GM19452 (cell line): Measurements from ENCODE around the gene SLFN14.
"Not testable (repeated sequence)": the region's sequence is repeated elsewhere in the genome, so short reads cannot be mapped to it uniquely, and the experiment has no call there.

Source experiments
- ATAC-seq: cut with Tn5 transposase; IDR thresholded peaks from one replicate; pipeline ENCODE4 v1.9.1; 2021; ENCODE audit not compliant: unreplicated experiment

SLFN14 gene

DNA sequence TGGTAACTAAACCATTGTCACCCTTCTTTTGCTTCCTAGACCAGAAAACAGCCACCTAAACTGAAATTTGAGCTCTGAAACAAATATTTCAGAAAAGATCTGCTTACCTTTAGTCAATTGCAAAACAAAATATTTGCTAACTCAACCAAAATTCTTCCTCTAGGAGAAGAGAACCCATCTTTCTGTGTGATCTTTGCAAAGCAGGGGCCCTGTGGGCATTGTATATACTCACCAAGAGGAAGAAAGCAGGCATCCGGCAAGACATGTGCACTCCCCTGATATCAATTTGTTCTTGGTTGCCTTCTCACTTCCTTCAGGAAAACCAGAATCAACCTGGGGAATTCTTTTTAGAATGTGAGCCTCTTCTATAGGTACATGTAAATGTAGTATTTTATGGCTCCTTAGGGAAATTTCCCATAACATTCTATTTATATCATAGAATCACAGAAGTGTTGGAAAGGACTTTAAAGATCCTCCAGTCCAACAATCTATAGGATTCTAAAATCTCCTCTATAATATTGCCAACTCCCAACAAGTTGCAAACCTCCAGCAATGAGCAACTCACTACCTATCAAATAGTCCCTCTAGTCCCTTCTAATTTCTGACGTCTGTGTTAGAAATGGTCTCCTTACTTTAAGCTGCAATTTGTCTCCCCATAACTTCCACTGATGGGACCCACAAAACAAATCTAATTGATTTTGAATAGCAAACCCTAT is 966 bp downstream of the SLFN14 start:
- no peak for ATAC-seq

DNA sequence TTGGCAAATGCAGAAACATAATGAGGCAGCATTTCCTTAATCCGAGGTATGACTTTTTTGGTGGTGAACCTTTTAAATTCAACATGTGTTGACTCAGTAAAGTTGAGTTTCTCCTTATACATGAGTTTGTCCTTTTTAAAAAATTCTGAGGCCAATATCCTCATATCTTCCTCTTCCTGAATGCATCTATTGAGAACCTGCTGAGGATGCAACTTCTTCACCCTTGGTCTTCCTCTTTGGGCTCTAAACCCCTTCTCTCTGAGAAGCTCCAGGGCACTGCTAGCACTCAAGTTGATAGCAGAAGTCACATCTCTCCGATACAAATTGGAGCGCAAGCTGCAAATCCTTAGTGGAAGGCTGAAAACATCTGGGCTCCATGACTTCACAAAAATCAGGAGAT is 3.3 kb downstream of the SLFN14 start:
- ATAC-seq, result no peak

DNA sequence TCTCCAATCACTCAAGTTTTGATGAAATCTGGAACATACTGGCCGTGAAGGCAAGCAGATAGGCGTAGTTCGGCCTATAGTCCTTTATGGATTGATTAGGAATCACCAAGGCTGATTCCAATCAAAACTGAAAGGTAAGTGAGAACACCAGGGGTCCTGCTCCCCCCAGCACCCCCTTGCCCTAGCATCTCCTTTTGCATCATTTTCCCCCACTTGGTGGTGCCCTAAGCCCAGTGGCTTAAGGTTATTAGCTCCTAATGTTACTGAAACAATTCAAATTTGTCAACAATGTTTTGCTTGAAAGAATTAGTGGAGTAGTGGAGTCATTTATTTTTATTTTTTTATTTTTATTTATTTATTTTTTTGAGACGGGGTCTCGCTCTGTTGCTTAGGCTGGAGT is 4.9 kb downstream of the SLFN14 start:
- no peak for ATAC-seq

DNA sequence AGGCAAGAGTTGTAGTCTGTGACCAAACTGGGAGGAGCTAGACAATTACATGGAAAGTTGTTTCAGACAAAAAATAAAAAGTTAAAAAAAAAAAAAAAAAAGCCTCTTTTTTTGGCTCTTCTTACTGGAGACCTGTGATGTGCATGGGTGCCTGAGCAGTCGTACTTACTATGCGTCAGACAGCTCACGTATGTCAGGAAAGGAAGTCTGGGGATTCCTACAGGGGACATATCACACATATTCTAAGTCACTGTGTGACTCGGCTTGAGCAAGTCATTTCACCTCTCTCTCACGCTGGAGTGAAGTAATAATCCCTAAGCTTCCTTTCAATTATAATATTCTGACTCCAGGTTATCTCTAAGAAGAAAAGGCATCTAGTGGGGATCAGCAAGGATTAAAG is 6.0 kb downstream of the SLFN14 start:
- no peak for ATAC-seq

DNA sequence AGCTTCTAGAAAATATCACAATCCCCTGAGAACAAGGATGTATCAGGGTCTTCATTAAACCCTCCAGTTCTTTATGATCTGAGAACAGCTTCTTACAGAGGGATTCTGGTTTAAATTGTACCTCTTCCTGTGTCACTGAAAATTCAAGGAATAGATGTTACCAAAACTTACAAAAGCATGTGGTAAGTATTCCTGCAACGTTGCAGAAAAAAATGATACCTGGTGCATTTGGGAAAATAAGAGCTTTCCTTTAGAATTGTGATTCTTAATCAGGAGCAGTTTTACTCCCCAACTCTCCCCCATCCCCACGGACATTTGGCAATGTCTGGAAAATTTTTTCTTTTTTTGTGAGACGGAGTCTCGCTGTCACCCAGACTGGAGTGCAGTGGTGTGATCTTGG is 7.3 kb downstream of the SLFN14 start:
- ATAC-seq, result no peak

DNA sequence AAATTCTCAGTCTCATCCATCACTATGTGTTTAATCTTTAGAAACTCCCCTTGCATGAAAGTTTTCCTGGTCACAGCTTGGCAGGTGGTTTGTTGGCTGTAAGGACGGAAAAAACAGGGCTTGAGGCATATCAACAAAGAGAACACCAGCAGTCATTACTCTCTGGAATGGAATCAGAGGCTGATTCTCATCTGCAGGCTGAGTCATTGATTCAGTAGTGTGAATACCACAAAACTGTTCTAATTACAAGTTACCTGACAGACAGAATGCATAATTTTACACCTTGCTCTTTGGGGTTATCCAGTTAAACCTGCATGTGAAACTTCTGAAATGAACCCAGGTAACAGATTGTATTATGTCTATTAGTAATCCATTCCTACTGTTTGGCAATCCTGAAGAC is 11.6 kb downstream of the SLFN14 start:
- no peak for ATAC-seq

DNA sequence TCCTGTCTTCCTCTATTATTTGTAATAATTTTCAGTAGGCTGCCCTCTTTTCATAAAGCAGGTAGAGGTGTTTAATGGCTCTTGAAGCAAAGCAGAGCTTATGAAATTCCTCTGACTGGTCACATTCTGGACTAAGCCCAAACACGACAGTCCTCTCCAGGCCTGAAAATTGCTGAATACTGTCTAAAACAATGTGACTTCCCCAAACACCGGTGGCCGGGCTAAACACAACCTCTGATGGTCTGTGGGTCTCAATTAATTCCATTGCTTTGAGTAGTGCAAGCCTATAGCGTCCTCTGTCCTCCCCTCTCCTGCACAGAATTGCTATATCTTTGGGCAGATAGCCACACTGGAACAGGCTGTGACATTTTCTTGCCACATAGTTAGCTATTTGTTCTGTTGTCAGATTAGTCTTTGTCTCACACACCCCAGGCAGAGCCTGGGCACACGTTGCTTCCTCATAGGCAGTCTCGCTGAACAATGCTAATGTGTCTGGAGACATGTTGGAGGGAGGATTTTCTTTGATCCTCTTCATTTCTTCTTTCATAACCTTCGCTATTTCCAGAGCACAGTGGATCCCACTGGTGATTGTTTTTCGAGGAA is 12.3 kb downstream of the SLFN14 start:
- ATAC-seq, result no peak

DNA sequence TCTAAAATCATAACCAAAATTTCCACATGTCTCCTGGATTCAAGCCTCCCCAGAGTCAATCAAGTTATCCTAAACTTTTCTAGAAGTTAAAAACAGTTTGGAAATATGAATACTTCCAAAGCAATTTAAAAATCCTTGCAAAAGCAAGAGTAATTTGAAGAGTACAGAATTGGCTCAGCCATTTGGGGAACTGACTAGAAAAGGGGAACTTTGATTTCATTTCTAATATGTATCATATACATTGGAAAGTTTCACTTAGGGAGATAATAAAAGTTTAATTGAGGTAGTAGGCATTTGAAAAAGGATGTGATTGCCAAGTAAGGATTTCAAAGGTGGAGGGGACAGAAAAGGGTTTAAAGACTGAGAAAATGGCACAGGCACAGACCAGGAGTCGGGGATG is 14.1 kb downstream of the SLFN14 start:
- ATAC-seq, result no peak

DNA sequence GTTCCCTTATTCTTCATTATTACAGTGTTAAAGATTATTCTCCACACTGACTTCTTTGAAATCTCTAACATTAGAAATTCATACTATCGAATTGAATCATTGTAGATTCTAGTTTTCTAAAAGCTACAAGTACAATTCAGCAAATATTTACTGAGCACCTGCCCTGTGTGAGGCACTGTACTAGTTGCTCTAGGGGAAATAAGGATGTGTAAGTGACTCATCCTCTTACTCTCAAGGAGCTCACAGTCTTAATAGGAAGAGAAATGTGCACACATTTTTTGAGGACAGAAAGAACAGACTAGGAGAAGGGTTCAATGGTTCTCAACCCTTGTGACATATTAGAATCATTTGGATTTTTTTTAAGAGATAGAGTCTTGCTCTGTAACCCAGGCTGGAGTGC is 15.5 kb downstream of the SLFN14 start:
- no peak for ATAC-seq

DNA sequence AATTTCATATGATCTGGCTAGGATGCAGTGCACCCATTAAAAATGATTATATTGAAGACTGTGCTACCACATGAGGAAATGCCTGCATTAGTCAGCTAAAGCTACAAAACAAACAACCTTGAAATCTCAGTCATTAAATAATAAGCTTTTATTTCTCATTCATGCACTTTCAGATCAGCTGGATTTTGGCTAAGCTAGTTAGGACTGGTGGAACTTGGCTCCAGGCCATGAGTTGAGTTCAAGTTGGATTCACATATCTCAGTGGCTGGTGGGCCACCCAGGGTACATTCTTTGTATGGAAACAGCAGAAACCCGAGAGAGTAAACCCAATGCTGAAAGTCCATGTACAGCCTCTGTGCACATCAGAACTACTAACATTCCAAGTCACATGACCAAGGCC is 16.8 kb downstream of the SLFN14 start:
- no peak for ATAC-seq

DNA sequence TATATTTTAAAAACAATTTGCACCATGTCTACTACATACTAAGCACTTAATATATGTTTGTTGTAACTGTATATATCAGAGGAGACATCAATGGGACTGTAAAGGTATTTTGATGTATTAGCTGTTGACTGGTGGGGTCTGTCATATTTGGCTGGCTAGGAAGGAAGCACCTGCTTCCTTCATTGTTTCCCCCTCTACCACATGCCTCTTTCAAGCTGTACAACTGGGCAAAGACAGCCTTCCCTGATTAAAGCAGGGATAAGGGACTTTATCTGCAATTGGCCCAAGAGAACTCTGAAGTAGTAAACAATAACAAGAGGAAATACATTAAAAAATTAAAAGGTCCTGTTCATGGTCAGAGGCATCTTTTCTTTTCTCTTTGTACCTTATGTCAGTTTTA is 17.6 kb downstream of the SLFN14 start:
- ATAC-seq, result no peak

DNA sequence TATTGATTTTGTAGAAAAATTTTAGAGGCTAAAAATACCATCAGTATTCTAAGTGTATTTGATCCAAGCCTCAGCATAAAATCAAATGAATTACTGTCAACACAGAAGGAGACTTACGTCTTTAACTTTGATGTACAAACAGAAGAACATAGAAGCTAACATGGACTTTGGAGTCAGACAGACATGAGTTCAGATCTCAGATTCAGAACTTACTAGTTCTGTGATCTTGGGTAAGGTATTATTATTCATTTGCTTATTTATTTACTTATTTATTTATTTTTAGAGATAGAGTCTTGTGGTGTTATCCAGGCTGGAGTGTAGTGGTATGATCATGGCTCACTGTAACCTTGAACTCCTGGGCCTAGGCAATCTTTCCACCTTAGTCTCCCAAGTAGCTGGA is 19.2 kb downstream of the SLFN14 start:
- ATAC-seq, result no peak

DNA sequence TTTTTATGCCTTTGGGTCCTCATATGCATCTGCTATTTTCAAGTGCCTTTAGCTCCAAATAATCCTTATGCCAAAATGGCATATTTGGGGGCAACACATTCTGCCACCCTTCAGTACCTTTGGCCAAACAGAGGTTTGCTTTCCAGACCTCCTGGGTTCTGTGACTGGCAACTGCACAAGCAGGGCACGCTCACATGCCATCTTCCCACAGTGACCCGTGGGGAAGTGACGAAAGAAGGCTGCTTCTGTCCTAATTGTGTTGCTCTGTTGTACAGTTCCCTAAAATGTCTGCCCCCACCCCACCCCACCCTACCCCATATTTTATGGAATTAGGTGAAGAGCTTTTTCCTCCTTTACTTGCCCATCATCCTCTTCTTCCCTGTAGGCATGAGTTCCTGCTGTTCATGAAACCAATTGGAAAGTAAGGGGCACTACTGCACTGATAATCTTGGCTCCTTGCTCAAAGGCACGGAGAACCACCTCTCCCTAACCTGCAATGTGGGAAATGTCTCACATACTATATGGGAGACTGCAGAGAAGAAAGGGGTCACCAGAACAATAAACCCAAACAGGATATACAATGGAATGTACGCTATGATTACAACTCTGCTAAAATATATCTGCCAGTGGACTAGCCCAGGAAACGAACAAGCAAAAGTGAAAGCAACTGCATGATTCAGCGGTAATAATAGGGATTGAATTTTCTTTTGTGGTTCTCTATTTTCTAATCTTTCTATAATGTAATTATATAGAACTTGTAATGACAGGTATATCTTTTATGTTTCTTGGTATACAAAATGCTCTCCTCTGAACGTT is 19.8 kb downstream of the SLFN14 start:
- ATAC-seq, result no peak

DNA sequence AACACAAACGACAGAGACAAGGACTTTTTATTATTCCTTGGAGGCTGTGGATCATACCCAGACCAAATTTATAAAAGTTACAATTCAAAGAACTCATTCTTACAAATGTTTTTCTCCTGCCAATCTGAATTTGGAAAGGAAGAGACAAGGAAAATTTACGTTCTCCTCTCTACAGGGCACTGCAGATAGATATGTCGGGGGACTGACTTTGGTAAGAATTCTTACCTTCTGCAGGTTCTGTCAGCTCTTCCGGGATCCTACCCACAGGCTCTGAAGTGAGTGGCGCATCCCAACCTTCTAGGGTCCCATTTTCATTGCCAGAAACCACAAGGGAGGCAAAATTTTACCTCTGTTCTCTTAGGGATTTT is 21.0 kb downstream of the SLFN14 start:
- no peak for ATAC-seq

DNA sequence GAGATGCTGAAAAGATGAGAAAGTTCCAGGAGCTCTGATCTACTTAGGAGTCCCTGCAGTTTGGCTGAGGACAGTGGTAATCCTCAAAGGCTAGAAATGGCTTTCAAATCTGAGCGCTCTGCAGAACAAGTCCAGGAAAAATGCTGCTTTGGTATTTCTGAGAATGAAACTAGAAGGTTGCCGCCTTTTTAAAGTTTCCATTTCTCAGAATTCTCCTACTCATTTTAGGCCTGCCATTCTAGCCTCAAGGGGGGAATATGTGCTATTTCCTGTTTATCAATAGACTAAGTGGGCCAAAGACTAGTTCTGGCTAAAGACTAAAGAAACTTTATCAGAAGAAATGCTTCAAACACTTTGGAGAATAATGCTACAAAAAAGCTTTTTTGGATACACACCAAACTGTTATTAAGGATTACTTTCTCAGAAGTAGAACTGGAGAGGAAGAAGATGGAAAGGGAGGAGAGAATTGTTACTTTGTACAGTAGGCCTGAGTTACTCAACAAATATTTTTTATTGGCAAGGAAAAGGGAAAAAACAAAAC is 22.9 kb downstream of the SLFN14 start, which contains the start of gene SLFN12L:
SLFN12L (minus strand) TSS at position 78 of the 541 bp plus-strand sequence. CDS start 15,314 bp downstream, outside the sequence.
- ATAC-seq, result no peak

DNA sequence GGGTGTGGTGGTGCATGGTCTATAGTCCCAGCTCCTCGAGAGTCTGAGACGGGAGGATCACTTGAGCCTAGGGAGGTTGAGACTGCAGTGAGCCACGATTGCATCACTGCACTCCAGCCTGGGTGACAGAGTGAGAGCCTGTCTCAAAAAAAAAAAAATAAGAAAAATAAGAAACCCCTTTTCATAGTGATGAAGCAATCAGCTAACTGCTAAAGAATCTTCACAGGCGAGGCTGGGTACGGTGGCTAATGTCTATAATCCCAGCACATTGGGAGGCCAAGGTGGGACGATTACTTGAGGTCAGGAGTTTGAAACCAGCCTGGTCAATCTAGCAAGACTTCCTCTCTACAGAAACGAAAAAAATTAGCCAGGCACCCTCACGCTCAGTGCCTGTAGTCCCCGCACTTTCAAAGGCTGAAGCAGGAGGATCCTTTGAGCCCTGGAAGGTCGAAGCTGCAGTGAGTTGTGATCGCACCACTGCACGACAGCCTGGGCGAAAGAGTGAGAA is 23.9 kb downstream of the SLFN14 start:
- no peak for ATAC-seq

DNA sequence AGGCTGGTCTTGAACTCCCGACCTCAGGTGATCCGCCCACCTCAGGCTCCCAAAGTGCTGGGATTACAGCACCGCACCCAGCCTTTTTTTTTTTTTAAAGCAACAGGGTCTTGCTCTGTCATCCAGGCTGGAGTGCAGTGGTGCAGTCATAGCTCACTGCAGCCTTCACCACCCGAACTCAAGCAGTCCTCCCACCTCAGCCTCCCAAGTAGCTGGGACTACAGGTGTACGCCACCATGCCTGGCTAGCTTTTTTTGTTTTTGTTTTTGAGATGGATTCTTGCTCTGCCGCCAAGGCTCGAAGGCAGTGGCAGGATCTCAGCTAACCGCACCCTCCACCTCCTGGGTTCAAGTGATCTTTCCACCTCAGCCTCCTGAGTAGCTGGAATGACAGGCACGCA is 25.2 kb downstream of the SLFN14 start:
- ATAC-seq, result not testable (repeated sequence)

DNA sequence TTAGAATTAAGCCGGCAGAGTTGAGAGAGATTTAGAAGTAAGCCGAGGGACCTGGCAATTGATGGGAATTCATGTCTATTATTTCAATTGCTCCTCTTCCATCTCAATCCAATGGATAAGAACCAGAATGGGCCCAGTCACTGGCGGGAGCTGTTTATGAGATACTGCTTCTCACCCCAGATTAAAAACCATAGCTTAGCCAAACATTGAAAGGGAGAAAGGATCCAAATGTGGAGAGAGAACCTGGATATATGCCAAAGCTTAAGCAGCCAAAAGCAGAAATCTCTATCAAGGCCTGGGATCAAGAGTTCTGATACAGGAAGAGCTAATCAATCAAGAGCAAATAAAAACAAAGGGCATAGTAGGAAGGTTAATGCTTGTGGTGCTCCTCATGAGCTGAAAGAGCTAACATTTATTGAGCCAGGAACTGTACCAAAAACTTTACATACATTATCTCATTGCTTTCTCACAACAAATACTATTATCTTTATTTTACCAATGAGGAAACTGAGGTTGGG is 26.0 kb downstream of the SLFN14 start:
- ATAC-seq, result no peak

DNA sequence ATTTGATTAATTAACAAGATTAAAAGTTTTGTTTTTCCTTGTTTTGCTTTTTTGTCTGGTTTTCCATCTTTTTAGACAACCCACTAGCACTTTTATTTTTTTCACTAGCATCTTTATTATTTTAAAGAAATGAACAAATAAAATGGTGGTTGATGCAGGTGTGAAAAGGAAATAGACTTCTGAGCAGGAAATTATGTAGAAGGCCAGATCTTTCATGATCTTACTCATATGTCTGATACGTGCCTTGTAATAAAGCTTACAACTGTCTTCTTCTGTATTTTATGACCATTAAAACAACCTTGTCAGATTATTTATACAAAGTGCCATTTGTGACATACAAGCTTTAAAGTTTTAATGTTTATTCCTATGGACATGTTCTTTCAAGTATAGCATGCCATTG is 29.5 kb downstream of the SLFN14 start:
- no peak for ATAC-seq

DNA sequence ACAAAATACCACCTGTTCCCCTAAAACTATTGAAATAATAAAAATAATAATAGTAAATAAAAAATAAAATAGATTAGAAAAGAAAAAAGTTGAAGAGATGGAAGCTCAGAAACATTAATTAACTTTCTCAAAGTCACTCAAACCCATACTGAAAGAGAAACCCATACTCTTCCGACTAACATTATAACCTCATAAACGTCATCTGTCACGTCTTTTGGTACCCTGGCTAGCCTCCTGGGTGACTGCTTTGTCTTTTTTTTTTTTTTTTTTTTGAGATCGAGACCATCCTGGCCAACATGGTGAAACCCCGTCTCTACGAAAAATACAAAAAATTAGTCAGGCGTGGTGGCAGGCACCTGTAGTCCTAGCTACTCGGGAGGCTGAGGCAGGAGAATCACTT is 30.8 kb downstream of the SLFN14 start:
- ATAC-seq, result no peak

DNA sequence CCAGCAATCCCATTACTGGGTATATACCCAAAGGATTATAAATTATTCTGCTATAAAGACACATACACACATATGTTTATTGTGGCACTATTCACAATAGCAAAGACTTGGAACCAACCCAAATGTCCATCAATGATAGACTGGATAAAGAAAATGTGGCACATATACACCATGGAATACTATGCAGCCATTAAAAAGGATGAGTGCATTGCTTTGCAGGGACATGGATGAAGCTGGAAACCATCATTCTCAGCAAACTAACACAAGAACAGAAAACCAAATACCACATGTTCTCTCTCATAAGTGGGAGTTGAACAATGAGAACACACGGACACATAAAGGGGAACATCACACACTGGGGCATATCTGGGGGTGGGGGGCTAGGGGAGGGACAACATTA is 31.3 kb downstream of the SLFN14 start:
- ATAC-seq, result not testable (repeated sequence)
